HG03565 (cell line): ENCODE measurements around the gene ADARB2.
"Not testable (repeated sequence)": the region's sequence is repeated elsewhere in the genome, so short reads cannot be mapped to it uniquely, and the experiment has no call there.

Experiments used
- ATAC-seq: cut with Tn5 transposase; IDR thresholded peaks from one replicate; pipeline ENCODE4 v1.9.1; 2021; ENCODE audit warnings: mild to moderate bottlenecking, moderate library complexity; ENCODE audit not compliant: unreplicated experiment

Gene ADARB2

GRCh38 chr10:1249142-1249920, 488.0 kb downstream of the ADARB2 start:
- no peak for ATAC-seq

DNA sequence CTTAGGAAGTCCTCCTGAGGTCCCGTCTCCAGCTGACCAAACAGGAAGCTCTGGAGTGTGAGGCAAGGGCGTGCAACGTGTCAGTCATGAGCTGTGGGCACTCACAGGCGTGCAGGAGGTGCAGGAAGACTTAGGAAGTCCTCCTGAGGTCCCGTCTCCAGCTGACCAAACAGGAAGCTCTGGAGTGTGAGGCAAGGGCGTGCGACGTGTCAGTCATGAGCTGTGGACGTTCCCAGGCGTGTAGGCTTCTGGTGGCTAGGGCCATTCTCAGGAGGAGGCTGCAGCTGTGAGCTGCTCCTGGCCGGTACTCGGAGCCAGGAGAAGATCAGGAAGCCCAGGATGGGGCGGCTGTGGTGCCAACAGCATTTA, 489.1 kb downstream of the ADARB2 start:
- ATAC-seq, result not testable (repeated sequence)

DNA sequence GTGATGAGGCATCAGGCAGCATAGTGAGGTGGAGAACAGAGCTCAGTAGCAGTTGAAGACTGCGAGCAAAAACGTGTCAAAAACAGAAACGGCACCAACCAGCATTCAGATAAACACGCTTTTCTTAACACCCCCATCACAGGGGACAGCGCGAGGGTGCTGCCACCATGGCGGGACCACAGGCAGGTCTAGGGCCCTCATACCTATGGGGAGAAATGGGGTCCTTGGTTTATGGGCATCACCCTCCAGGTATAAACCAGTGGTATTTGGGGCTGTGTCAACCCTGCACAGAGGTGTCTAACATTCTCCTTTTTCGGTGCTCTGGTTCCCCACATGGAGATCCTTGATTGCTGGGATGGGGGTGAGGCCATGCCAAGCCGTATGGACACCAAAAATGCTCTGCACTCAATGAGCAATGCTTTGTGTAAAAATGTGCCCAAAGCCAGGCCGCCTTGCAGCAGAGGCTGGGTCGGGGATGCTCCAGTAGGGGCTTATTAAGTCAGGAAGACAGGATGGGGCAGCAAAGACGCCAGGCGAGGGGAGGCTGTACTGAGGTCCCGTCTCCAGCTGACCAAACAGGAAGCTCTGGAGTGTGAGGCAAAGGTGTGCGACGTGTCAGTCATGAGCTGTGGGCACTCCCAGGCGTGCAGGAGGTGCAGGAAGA, 489.6 kb downstream of the ADARB2 start:
- no peak for ATAC-seq

GRCh38 chr10:1244493-1244892, 492.8 kb downstream of the ADARB2 start:
- no peak for ATAC-seq

GRCh38 chr10:1243486-1244234, 493.7 kb downstream of the ADARB2 start:
- no peak for ATAC-seq

DNA sequence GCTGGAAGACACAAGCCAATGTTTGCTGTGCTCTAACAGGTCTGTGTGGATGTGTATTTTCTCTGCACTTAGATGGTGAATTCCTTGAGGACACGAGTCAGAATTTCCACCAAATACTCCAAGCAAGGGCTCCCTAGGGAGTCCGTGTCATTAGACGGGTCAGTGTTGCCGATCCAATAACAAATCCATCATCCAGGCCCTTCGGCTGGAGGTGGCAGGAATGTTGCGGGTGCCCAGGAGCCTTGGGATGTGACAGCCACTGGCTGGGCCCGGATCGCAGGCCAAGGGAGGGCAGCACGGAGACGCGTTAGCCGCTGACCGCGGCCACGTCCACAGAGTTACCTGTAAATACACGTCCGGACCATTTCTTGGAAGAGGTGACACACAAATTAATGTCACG, 494.4 kb downstream of the ADARB2 start:
- no peak for ATAC-seq

DNA sequence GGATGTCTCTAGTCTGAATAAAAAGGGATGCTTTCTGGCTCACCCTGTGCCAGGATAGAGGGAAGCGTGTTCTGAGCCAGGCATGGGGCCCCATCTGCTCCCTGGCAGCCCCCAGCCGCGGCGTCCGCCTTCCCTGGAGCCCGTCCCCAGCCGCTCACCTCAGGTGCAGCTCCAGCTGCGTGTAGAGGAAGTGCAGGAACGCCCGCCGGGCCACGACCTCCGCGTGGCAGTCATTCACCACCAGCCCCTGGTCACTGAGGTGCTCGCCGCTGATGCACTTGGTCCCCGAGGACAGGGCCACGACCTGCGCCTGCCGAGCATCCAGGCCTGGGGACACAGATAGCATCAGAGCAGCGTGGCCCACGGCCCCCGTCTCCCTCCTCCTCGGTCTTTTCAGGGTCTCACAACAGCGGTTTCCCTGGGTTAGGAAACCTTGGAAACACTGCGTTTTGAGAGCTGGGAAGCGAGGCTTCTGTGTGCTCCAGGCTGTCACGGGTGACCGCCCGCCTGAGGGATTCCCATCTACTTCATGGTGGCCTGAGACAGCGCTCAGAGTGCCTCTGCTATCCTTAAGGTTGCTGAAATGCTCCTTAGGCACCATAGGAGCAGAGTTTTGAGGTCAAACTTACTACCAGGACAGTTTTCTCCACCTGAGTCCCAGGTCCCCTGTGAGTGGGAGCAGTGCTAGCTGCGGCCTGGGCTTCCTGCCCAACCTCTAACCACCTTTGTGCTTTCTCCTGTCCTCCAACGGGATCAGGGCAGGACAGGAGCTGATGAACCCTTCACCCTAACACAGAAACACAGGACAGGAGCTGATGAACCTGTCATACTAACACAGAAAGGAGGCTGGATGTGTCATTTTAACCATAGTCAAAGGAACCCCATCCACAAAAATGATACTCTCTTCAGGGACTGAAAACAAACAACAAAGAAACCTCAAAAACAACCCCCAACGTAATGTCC, 495.1 kb downstream of the ADARB2 start:
- no peak for ATAC-seq

DNA sequence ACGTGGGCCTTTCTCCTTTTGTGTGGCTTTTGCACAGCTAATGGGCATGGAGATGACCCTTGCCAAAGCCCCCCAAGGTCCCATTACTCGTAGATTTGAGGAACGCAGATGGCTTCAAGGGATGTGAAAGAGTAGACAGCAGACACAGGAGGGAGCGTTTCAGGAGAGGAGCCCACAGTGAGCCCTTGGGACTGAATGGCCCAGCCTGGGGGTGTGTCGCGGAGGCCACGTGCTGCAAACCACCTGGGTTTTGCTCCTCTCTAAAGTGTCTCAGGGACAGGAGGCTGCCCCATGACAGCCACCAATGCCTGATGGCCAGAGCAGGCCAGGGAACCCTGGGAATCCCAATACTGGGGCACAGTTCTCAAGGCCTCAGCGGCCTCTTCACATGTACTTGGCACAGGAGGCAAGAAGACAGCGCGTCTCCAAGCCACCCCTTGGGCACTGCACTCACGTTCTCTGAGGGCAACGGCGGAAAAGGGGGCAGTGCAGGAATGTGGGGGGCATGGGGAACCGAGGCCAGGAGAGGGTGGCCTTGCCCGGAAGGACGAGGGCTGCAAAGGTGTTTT, 495.9 kb downstream of the ADARB2 start:
- ATAC-seq, result no peak

DNA sequence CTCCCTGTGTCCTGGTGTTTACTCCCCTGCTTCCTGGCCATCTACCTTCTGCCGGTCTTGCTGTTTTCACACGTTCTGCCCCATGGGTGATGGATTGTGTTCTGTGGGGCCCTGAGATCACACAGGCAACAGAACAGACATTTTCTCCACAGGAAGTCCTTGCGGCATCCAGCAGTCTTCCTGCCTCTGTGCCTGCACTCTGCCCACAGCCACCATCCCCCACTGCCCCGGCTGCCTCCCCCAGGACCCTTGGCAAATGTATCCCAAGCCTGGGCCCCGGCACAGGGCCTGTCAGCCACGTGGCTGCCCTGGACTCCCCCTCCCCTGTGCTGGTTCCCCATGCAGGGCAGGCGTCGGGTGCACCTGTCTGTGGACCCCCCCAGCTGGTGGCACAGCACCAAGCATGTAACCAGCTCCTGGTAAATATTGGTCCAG, 497.0 kb downstream of the ADARB2 start:
- ATAC-seq, result no peak

DNA sequence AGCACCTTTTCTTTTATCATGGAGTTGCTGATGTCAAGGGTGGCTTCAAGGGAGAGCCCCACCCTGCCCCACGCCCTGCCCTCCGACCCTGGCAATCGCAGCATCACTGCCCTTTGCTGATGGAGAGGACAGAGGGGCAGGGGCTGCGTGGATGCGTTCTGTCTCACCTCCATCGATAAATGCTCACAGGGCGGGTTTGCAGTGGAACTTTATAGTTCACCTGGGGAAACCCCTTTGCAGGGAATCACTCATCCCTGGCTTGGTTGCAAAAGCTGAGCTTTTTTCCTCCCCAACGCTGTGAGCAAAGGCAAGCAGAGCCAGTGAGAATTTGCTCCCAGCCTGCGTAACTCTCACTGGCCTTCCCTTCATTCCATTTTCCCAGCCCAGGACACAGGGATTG, 504.3 kb downstream of the ADARB2 start:
- ATAC-seq, result no peak

DNA sequence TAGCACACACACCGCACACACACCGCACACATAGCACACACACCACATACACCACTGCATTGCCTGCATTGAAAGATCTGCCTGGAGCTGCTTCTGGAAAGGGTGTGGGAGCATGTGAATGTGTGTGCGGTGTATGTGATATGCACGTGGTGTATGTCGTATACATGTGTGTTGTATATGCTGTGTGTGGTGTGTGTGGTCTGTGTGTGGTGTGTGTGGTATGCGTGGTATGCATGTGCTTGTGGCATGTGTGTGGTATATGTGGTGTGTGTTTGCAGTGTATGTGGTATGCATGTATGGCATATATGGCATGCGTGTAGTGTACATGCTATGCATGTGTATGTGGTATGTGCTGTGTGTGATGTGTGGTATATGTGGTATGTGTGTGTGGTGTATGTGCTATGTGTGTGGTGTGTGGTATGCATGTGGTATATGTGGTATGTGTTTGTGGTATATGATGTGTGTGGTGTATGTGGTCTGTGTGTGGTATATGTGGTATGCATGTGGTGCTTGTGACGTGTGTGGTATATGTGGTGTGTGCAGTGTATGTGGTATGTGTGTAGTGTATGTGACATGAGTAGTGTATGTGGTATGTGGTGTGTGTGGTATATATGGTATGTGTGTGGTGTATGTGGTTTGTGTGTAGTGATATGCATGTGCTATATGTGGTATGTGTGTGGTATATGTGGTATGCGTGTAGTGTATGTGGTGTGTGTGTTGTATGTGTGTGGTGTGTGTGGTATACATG, 505.0 kb downstream of the ADARB2 start:
- no peak for ATAC-seq

DNA sequence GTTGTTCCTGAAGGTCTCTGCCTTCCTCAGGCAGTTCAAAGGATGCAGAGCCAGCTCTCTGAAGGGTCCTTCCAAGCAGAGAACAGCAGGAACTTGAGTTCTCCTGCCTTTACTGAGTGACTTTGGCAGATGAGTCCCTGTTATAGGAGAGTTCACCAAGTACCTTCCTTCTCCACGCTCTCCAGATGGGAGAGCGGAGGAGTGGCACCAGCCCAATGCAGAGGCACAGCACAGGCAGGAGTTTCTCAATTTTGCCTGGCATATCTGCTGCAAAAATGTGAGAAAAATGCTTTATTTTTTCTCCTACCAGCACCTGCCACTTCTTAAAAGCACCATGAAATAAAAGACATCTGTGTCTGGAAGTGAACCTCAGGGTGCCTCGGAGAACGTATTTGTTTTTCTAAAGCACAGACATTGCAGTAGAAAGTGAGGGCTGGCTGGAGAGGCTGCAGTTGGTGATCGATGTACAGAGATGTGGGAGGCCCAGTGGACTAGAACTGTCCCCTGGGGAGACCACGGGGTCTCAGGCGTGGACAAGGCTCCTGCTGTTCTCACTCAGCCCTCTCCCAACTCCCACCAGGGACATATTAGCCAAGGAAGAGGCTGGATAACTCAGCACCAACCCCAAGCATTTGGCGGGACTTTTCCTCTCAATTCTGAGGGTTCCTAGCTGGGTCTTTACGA, 506.6 kb downstream of the ADARB2 start:
- no peak for ATAC-seq

DNA sequence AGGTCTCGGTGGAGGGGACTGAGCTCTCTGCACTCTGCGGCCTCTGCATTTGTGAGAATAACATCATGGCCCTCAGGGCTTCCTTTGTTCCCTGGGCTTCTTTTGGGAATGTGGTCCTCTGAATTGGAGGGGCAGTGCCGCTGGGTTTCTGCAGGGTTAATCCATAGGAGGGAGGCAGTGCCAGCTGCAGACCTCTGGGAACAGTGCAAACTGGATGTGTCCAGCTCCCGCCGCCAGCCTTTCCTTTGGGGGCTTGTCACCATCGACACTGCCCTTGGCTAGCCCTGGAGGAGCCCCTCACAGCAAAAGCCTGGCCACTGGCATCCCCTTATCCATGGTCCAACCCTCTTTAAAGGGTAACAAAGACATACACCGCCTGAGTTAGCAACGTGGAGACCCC, 507.2 kb downstream of the ADARB2 start:
- no peak for ATAC-seq

- ATAC-seq, result no peak
Observed at GRCh38 chr10:1229574-1229973, 507.8 kb downstream of the ADARB2 start.

DNA sequence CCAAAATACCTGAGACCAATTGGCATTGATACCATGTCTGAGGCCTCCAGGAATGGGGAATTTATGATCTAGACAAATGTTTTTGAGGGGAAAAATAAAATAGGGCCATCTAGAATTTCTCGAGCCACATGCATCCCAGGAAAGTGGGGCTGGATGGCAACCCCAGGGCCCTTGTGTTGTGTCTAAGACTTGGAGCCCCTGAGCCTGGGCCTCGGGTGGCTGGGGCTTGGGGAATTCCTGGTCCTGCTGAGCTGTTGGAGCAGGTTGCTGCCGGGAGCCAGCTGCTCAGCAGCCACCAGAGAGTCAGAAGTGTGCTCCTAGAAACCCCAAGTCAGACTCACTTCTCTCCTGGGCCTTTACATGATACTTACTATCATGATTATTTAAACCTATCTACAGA, 508.2 kb downstream of the ADARB2 start:
- ATAC-seq, result no peak

DNA sequence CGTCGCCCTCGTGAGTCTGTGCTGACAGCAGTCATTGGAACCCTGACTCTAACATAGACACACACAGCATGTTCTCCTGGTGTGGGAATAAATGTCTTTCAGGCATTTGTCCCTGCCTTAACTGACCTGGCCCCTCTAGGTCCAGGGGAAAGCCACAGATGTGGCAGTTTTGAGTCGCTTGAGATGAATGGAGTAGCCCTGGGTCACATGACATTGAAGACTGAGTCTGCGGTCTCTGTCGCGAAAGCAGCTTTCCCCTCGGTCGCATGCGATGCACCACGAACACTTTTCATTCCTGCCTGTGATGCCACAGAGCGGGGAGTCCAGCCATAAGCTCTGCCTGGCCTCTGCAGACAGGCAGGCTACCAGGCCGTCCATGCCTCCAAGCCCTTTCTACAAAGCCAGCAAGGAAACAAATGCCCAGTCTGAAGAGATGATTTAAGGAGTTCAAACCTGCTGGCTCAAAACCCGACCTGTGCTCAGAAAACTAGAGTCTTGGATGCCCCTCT, 508.8 kb downstream of the ADARB2 start:
- ATAC-seq, result no peak

GRCh38 chr10:1227510-1228402, 509.6 kb downstream of the ADARB2 start:
- no peak for ATAC-seq

- not testable (repeated sequence) for ATAC-seq
Observed at GRCh38 chr10:1226907-1227306, 510.4 kb downstream of the ADARB2 start.
